KMS-11 (cell line): ENCODE measurements around the gene SAFB.

Experiments
- H2AFZ ChIP-seq: fragments of 200-600 bp; sonication (generic); 2 replicates; pipeline ENCODE4 v1.6.1; 2016; ENCODE audit warnings: antibody characterized with exemption, mixed run types, low read depth
- H3K27ac ChIP-seq: fragments of 200-600 bp; sonication (generic); 2 replicates; pipeline ENCODE4 v1.6.1; 2016; ENCODE audit warnings: mild to moderate bottlenecking, mixed run types
- H3K27me3 ChIP-seq: fragments of 200-600 bp; sonication (generic); 2 replicates; pipeline ENCODE4 v1.6.1; 2017; ENCODE audit warnings: mild to moderate bottlenecking, low read depth, mixed run types, moderate library complexity; ENCODE audit not compliant: insufficient read depth
- H3K36me3 ChIP-seq: fragments of 200-600 bp; sonication (generic); 2 replicates; pipeline ENCODE4 v1.6.1; 2017; ENCODE audit warnings: mild to moderate bottlenecking, mixed run types; ENCODE audit not compliant: insufficient read depth
- H3K4me1 ChIP-seq: fragments of 200-600 bp; sonication (generic); 2 replicates; pipeline ENCODE4 v1.6.1; 2016; ENCODE audit warnings: mild to moderate bottlenecking, low read depth, mixed run types; ENCODE audit not compliant: poor library complexity, severe bottlenecking
- H3K4me2 ChIP-seq: fragments of 200-600 bp; sonication (generic); 2 replicates; pipeline ENCODE4 v1.7.0; 2016; ENCODE audit warnings: mild to moderate bottlenecking, mixed run types
- H3K4me3 ChIP-seq: fragments of 200-600 bp; sonication (generic); IDR thresholded peaks from 2 replicates; pipeline ENCODE4 v1.6.1; 2017; ENCODE audit warnings: low read depth, low read length, mixed read lengths; ENCODE audit not compliant: insufficient read depth
- H3K79me2 ChIP-seq: fragments of 200-600 bp; sonication (generic); 2 replicates; pipeline ENCODE4 v1.6.1; 2016; ENCODE audit warnings: low read depth, mixed run types; ENCODE audit not compliant: insufficient read depth
- H3K9ac ChIP-seq: fragments of 200-600 bp; sonication (generic); 2 replicates; pipeline ENCODE4 v1.6.1; 2016; ENCODE audit warnings: mild to moderate bottlenecking, mixed run types
- H4K20me1 ChIP-seq: fragments of 200-600 bp; sonication (generic); 2 replicates; pipeline ENCODE4 v1.6.1; 2016; ENCODE audit warnings: mild to moderate bottlenecking, mixed run types; ENCODE audit not compliant: insufficient read depth
- CTCF ChIP-seq: fragments of 200-600 bp; sonication (generic); conservative IDR thresholded peaks from 2 replicates; pipeline ENCODE4 v1.6.1; 2017; ENCODE audit warnings: low read depth, mild to moderate bottlenecking, antibody characterized with exemption, low read length, moderate library complexity, mixed read lengths

Gene SAFB

GRCh38 chr19:5621311-5621944 is 1.5 kb upstream of the SAFB start:
- Histone ChIP-seq H3K4me1 (peaks cover 35% of the 10 kb centered on the region), H3K9ac (peak overlapping the region; percentile 89; the same call in 1 of the 2 replicates), H3K4me3 (no peak overlapping the region), H3K79me2 (peaks cover 91% of the 10 kb centered on the region), H3K36me3 (peaks cover 8% of the 10 kb centered on the region; the same call in 1 of the 2 replicates), H2AFZ (no peak overlapping the region), H3K27me3 (no peaks in the 10 kb centered on the region), H3K27ac (no peak overlapping the region), H4K20me1 (peaks cover 30% of the 10 kb centered on the region), H3K4me2 (peak overlapping the region; percentile 84)
- TF ChIP-seq CTCF = no peak

- TF ChIP-seq CTCF = no peak
- peaks cover 93% of the 10 kb centered on the region for H3K79me2 ChIP-seq
- H3K4me1 ChIP-seq = peaks cover 37% of the 10 kb centered on the region
- H4K20me1 ChIP-seq = peaks cover 33% of the 10 kb centered on the region
- H3K27ac ChIP-seq = peak overlapping the region; percentile 82
- H3K27me3 ChIP-seq = no peaks in the 10 kb centered on the region
- H2AFZ ChIP-seq = peak overlapping the region; percentile 83
- no peak overlapping the region for H3K4me3 ChIP-seq
- H3K36me3 ChIP-seq = peaks cover 12% of the 10 kb centered on the region; the same call in 1 of the 2 replicates
- H3K4me2 ChIP-seq = peak overlapping the region; percentile 84
- H3K9ac ChIP-seq = peak overlapping the region; percentile 89
Observed at GRCh38 chr19:5621945-5622464, 878 bp upstream of the SAFB start.

GRCh38 chr19:5623397-5624017 is 624 bp downstream of the SAFB start:
- Histone ChIP-seq H3K9ac (peak overlapping the region; percentile 89), H4K20me1 (peaks cover 44% of the 10 kb centered on the region)

More at GRCh38 chr19:5623397-5624017, 624 bp downstream of the SAFB start:
- Histone ChIP-seq H3K4me1 (peaks cover 51% of the 10 kb centered on the region), H3K36me3 (peaks cover 12% of the 10 kb centered on the region; the same call in 1 of the 2 replicates), H3K79me2 (peaks cover 89% of the 10 kb centered on the region), H3K27ac (peak overlapping the region; percentile 82), H3K4me3 (no peak overlapping the region), H3K4me2 (peak overlapping the region; percentile 98), H2AFZ (peak overlapping the region; percentile 26; the same call in 1 of the 2 replicates), H3K27me3 (no peaks in the 10 kb centered on the region)
- TF ChIP-seq CTCF = no peak
